ENCODE data around the gene MYO9A.

GRCh38 chr15:71810256-71811035, 307.5 kb downstream of the MYO9A start, which contains the start of gene NR2E3:
- TF ChIP-seq CTCF (IDR thresholded peaks at IDR 0.05) (no peak), EZH2 (IDR thresholded peaks at IDR 0.05; ENCODE audit: borderline replicate concordance, insufficient read depth, low read depth, low read length, poor library complexity, severe bottlenecking) (no peak)

All from B cell (primary cell).